Vagina (tissue), 2 donors: ENCODE data around the gene HYAL1.

Experiments
- CTCF ChIP-seq, 3 experiments: fragments of 450-650 bp in 2 of 3; fragments of 200-600 bp in 1 of 3; sonication (generic) in 1 of 3; IDR thresholded peaks; one replicate each; pipeline ENCODE4 v1.5.1; 2017 to 2019; ENCODE audit warnings: antibody characterized with exemption in 3 of 3, mild to moderate bottlenecking in 2 of 3, moderate library complexity in 2 of 3
- POLR2A ChIP-seq, 2 donors: fragments of 450-650 bp; IDR thresholded peaks; one replicate each; pipeline ENCODE4 v1.6.1; 2017; ENCODE audit warnings: antibody characterized with exemption in 2 of 2, mild to moderate bottlenecking in 2 of 2, moderate library complexity in 2 of 2
- POLR2AphosphoS5 ChIP-seq, 2 donors: sonication (generic); formaldehyde crosslinking; IDR thresholded peaks; one replicate each; pipeline ENCODE4 v1.9.0; 2017; ENCODE audit warnings: antibody characterized with exemption in 2 of 2, mild to moderate bottlenecking in 2 of 2, low read depth in 1 of 2; ENCODE audit not compliant: insufficient read depth in 1 of 2

- TF ChIP-seq CTCF (IDR thresholded peaks at IDR 0.05) (no peak), POLR2A (IDR thresholded peaks at IDR 0.05) (no peak), POLR2AphosphoS5 (IDR thresholded peaks at IDR 0.05; ENCODE audit: insufficient read depth in 1 of 2, low read depth in 1 of 2) (no peak)
Measured at GRCh38 chr3:50339485-50340146, 36.2 kb upstream of the HYAL1 start.
